GM12878 (cell line): ENCODE measurements around the gene HOXD11. TPM values are rescaled to one million over a fixed set of nuclear protein-coding genes. Genes with fewer than 3 reads are reported as not detected.

Experiments used
- ATAC-seq: fragments of 200-7000 bp; cut with Tn5 transposase; 3 replicates; pipeline ENCODE4 v1.9.1; 2020; ENCODE audit warnings: mild to moderate bottlenecking, moderate library complexity
- BruUV-seq: library from RNA; stranded (reverse); fragments of 400-500 nt; replicated peaks from 2 replicates; lab custom pipeline; 2021; lab: Mats Ljungman, UMichigan
- CTCF ChIA-PET: fragments of 300-600 bp; sonication (Branson Sonifier 250); formaldehyde crosslinking; extraction: SDS; loops from one replicate; lab custom pipeline; 2021; ENCODE audit warnings: inconsistent platforms; lab: Yijun Ruan, JAX
- POLR2A ChIA-PET: fragments of 350-600 bp; formaldehyde crosslinking; extraction: SDS; loops from one replicate; lab custom pipeline; 2021; ENCODE audit warnings: inconsistent platforms; lab: Charles Lee
- RAD21 ChIA-PET: fragments of 300-600 bp; sonication (Branson Sonifier 250); formaldehyde crosslinking; loops from one replicate; lab custom pipeline; 2023; ENCODE audit warnings: antibody characterized with exemption; ENCODE audit not compliant: unreplicated experiment; lab: Charles Lee
- SMC1A ChIA-PET: fragments of 300-600 bp; sonication (Branson Sonifier 250); formaldehyde crosslinking; loops from one replicate; lab custom pipeline; 2023; ENCODE audit not compliant: unreplicated experiment, uncharacterized antibody; lab: Charles Lee
- DNase-seq: peaks from one replicate; pipeline ENCODE4 v3.0.0-alpha.2; 2011; ENCODE audit warnings: low read depth, low spot score
- FAIRE-seq: peaks from 3 replicates; lab custom pipeline; 2011; peaks lifted over from hg19 to GRCh38; lab: Jason Lieb, UNC
- H2AFZ ChIP-seq: 2 replicates; pipeline ENCODE4 v1.6.0; 2011; ENCODE audit warnings: low read depth, low read length, control low read depth; ENCODE audit not compliant: control insufficient read depth
- H3K27ac ChIP-seq: 2 replicates; pipeline ENCODE4 v1.5.1; 2011; ENCODE audit warnings: control low read depth; ENCODE audit not compliant: control insufficient read depth, insufficient read depth
- H3K27me3 ChIP-seq, 2 experiments: replicated peaks in 1 of 2; 2 replicates each; pipeline versions ENCODE4 v1.6.0 to v1.6.1; 2011; ENCODE audit warnings: low read length in 1 of 2; ENCODE audit not compliant: control insufficient read depth in 2 of 2, insufficient read depth in 2 of 2
- H3K36me3 ChIP-seq, 2 experiments: 2 replicates each; pipeline ENCODE4 v1.5.1; 2011; ENCODE audit warnings: low read length in 1 of 2; ENCODE audit not compliant: control insufficient read depth in 2 of 2, insufficient read depth in 2 of 2
- H3K4me1 ChIP-seq: 2 replicates; pipeline ENCODE4 v1.6.1; 2011; ENCODE audit warnings: mild to moderate bottlenecking, low read length, moderate library complexity, mixed read lengths; ENCODE audit not compliant: control insufficient read depth, insufficient read depth
- H3K4me2 ChIP-seq: 2 replicates; pipeline ENCODE4 v1.6.0; 2011; ENCODE audit warnings: control low read depth; ENCODE audit not compliant: control insufficient read depth, insufficient read depth
- H3K4me3 ChIP-seq: fragments of 200-600 bp; sonication (generic); 2 replicates; pipeline ENCODE4 v1.5.1; 2016
- H3K79me2 ChIP-seq: 2 replicates; pipeline ENCODE4 v1.6.0; 2011; ENCODE audit warnings: low read length; ENCODE audit not compliant: control insufficient read depth, insufficient read depth
- H3K9ac ChIP-seq: 2 replicates; pipeline ENCODE4 v1.8.0; 2011; ENCODE audit warnings: low read length, control low read depth, mixed read lengths; ENCODE audit not compliant: control insufficient read depth, insufficient read depth
- H3K9me3 ChIP-seq: replicated peaks from 3 replicates; pipeline ENCODE4 v1.5.1; 2011; ENCODE audit warnings: mild to moderate bottlenecking, low read length; ENCODE audit not compliant: control insufficient read depth, insufficient read depth
- H4K20me1 ChIP-seq: 2 replicates; pipeline ENCODE4 v1.6.0; 2011; ENCODE audit not compliant: control insufficient read depth, insufficient read depth
- ATF7 ChIP-seq: fragments of 450-650 bp; IDR thresholded peaks from 2 replicates; pipeline ENCODE4 v1.6.1; 2016; ENCODE audit warnings: low read depth, mild to moderate bottlenecking
- EED ChIP-seq: sonication (generic); IDR thresholded peaks from 2 replicates; pipeline ENCODE4 v1.6.1; 2016; ENCODE audit warnings: antibody characterized with exemption, low read depth
- EP300 ChIP-seq, 2 experiments: fragments of 150-350 bp in 1 of 2; IDR thresholded peaks; 2 replicates each; pipeline ENCODE4 v1.6.1; 2011 to 2012; ENCODE audit warnings: low read depth in 2 of 2, low read length in 2 of 2, borderline replicate concordance in 1 of 2, improper control_type of control experiment in 1 of 2, inconsistent platforms in 1 of 2; ENCODE audit not compliant: control insufficient read depth in 1 of 2
- IRF5 ChIP-seq: fragments of 450-650 bp; IDR thresholded peaks from 2 replicates; pipeline ENCODE4 v1.6.1; 2017; ENCODE audit warnings: borderline replicate concordance
- KAT2A ChIP-seq: conservative IDR thresholded peaks from 2 replicates; pipeline ENCODE4 v1.6.1; 2011; ENCODE audit warnings: low read depth, low read length; ENCODE audit not compliant: control insufficient read depth
- KLF5 ChIP-seq: fragments of 450-650 bp; IDR thresholded peaks from 2 replicates; pipeline ENCODE4 v1.6.1; 2014; ENCODE audit warnings: mild to moderate bottlenecking; ENCODE audit not compliant: partially characterized antibody
- MTA3 ChIP-seq: IDR thresholded peaks from 2 replicates; pipeline ENCODE4 v1.6.1; 2012; ENCODE audit warnings: low read length, inconsistent platforms, borderline replicate concordance
- MYC ChIP-seq: IDR thresholded peaks from 2 replicates; pipeline ENCODE4 v1.6.1; 2011; ENCODE audit warnings: mild to moderate bottlenecking, low read length, moderate library complexity, inconsistent platforms; ENCODE audit not compliant: insufficient read depth, insufficient replicate concordance, insufficient read length, severe bottlenecking
- NBN ChIP-seq: fragments of 450-650 bp; IDR thresholded peaks from 2 replicates; pipeline ENCODE4 v1.6.1; 2016
- NFYA ChIP-seq: IDR thresholded peaks from 2 replicates; pipeline ENCODE4 v1.6.1; 2011; ENCODE audit warnings: low read depth, mild to moderate bottlenecking, low read length, improper control_type of control experiment, borderline replicate concordance
- NR2F1 ChIP-seq: fragments of 450-650 bp; conservative IDR thresholded peaks from 2 replicates; pipeline ENCODE4 v1.6.1; 2017; ENCODE audit warnings: mild to moderate bottlenecking
- NRF1 ChIP-seq: conservative IDR thresholded peaks from 2 replicates; pipeline ENCODE4 v1.6.1; 2011; ENCODE audit warnings: mild to moderate bottlenecking, low read depth, low read length, improper control_type of control experiment
- POLR2AphosphoS2 ChIP-seq: IDR thresholded peaks from 2 replicates; pipeline ENCODE4 v1.6.1; 2011; ENCODE audit warnings: low read depth, mild to moderate bottlenecking, low read length, improper control_type of control experiment, moderate library complexity
- SRF ChIP-seq, 2 experiments: IDR thresholded peaks; 2 replicates each; pipeline ENCODE4 v1.6.1; 2011; ENCODE audit warnings: low read depth in 2 of 2, low read length in 2 of 2, mild to moderate bottlenecking in 1 of 2, moderate library complexity in 1 of 2
- ZNF687 ChIP-seq: fragments of 450-650 bp; IDR thresholded peaks from 2 replicates; pipeline ENCODE4 v1.6.1; 2017; ENCODE audit warnings: mild to moderate bottlenecking, moderate library complexity
- WGBS: methylation state at CpG from one replicate; pipeline ENCODE4 v1.1.6; 2016; ENCODE audit warnings: low lambda C conversion rate; ENCODE audit not compliant: insufficient replicate concordance, insufficient coverage; ENCODE audit errors: missing lambda C conversion rate; 5-methylcytosine and 5-hydroxymethylcytosine counted together
- in situ Hi-C: fragments of 300-500 bp; cut with MboI; formaldehyde crosslinking; loops from 9 replicates; pipeline ENCODE4 v1.14.3; 2018; ENCODE audit warnings: mixed read lengths
- intact Hi-C: fragments of 100-400 bp; cut with micrococcal nuclease; formaldehyde crosslinking; loops from one replicate; pipeline ENCODE4 v1.14.2; 2022; ENCODE audit not compliant: unreplicated experiment
- polyA plus RNA-seq, 11 experiments: library from polyadenylated mRNA; depleted of rRNA in 4 of 11; unstranded in 6 of 11; stranded (reverse) in 5 of 11; fragments of >200 nt; fragmentation: Nextera tagmentation in 4 of 11; fragmentation: Illumina TruSeq in 1 of 11; extraction: Ambion mirVana in 4 of 11; extraction: Trizol in 1 of 11; gene quantifications; 1 replicate in 1 of 11; 2 replicates in 10 of 11; pipeline versions ENCODE4 v1.2.1 to v1.2.3, GENCODE V29; 2011 to 2016; ENCODE audit warnings: inconsistent platforms in 2 of 11, missing spikeins in 2 of 11, low read depth in 1 of 11
- total RNA-seq, 4 experiments: library from RNA; depleted of rRNA in 3 of 4; stranded (reverse); fragments of >200 nt in 3 of 4; fragmentation: Illumina TruSeq in 1 of 4; extraction: Trizol in 1 of 4; gene quantifications; 2 replicates each; pipeline versions ENCODE4 v1.2.1 to v1.2.3, GENCODE V29; 2013 to 2021
- TF ChIP-seq, protein P1 (sequence below): IDR thresholded peaks from 2 replicates; pipeline ENCODE4 v1.6.1; 2011; ENCODE audit warnings: borderline replicate concordance, low read depth, mild to moderate bottlenecking, moderate library complexity, low read length; ENCODE audit not compliant: insufficient read depth, poor library complexity, severe bottlenecking

Gene HOXD11
- total and polyA plus RNA-seq, 10 of the 15 experiments (the other 5 are each of a cell fraction or from before 2014, with no cell fraction given), result not detected

DNA sequence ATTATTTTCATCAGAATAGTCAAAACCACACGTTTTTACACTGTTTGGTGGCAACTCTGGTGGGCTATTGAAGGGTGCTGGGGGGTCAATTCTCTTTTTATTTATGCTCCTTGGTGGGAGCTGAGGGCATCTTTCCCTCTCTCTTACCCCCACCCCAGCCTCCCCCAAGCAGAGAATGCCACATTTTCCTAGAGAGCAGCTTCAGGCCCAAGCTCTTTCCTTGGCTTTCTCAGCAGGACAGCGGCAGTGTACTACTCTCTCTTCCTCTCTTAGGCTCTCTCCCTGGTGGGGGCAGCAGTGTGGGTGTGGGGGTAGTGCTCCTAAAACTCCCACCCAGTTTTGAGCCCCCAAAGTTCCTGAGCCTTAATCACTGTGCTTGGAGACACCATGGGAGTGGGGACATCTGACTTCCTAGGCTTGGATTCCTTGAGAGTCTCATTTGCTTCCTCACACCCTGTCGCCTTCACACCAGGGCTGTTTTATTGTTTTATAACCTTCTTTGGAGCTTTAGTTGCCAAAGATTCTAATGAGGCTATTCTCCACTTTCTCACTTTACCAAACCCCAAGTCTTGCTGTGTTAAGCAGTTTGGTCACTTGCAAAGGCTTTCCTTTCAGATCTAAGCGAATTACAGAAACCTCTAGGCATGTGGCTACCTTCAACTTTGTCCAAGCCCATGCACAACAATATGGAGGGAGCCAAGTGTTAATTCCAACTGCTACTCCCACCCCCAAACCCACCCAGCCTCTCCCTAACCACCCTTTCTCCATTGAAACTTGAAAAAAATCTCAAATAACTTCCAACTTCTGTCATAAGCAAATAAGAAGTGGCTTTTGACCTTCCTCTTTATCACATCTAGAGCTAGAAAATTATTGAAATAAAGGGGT, 38.2 kb downstream of the HOXD11 start:
- Histone ChIP-seq H3K27me3 (peaks cover 9 to 23% of the 10 kb centered on the region in 2 experiments), H3K4me2 (no peak overlapping the region), H3K36me3 (no peaks in the 10 kb centered on the region), H3K27ac (no peak overlapping the region), H3K79me2 (no peaks in the 10 kb centered on the region), H3K4me1 (no peaks in the 10 kb centered on the region), H2AFZ (no peak overlapping the region), H4K20me1 (no peaks in the 10 kb centered on the region), H3K9me3 (no peaks in the 10 kb centered on the region), H3K4me3 (no peak overlapping the region), H3K9ac (no peak overlapping the region)
- ATAC-seq, result no peak
- intact Hi-C loops (no loop called here), in situ Hi-C loops (loop anchor here (25.0 kb wide), 1 partner anchor 1192 kb away; no protein-coding TSS in a partner anchor)
- no TSS peak for BruUV-seq
- ChIA-PET SMC1A (interaction anchor here (0.9 to 4.6 kb wide), 6 partner anchors 18 to 507 kb away, joined by 3 to 34 read pairs (median 7); no protein-coding TSS in a partner anchor), CTCF (interaction anchor here (2.6 to 8.6 kb wide), 4 partner anchors 309 to 1004 kb away, joined by 9 to 157 read pairs (median 37); no protein-coding TSS in a partner anchor), RAD21 (interaction anchor here (5.9 kb wide), 1 partner anchor 409 kb away, joined by 103 read pairs; no protein-coding TSS in a partner anchor), POLR2A (no interaction called here)
- no peak for FAIRE-seq
- 2% methylated on average over 4 of the region's 4 CpGs for WGBS
- no peak for DNase-seq
- TF ChIP-seq NRF1 (no peak), MTA3 (no peak), IRF5 (no peak), POLR2AphosphoS2 (no peak), ZNF687 (no peak), KAT2A (no peak), EED (no peak), ATF7 (no peak), MYC (no peak), NR2F1 (no peak), KLF5 (no peak), NFYA (no peak), NBN (no peak), EP300 (IDR thresholded peaks at IDR 0.05; ENCODE audit: borderline replicate concordance in 1 of 2, control insufficient read depth in 1 of 2, low read depth in 2 of 2, low read length in 2 of 2) (no peak), SRF (IDR thresholded peaks at IDR 0.05; ENCODE audit: low read depth in 2 of 2, low read length in 2 of 2) (no peak)
- TF ChIP-seq, protein P1, sequence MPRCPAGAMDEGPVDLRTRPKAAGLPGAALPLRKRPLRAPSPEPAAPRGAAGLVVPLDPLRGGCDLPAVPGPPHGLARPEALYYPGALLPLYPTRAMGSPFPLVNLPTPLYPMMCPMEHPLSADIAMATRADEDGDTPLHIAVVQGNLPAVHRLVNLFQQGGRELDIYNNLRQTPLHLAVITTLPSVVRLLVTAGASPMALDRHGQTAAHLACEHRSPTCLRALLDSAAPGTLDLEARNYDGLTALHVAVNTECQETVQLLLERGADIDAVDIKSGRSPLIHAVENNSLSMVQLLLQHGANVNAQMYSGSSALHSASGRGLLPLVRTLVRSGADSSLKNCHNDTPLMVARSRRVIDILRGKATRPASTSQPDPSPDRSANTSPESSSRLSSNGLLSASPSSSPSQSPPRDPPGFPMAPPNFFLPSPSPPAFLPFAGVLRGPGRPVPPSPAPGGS, result no peak
